Smooth muscle cell of trachea (primary cell): ENCODE results near the gene SMARCAD1. TPM values are rescaled to one million over a fixed set of nuclear protein-coding genes. Genes with fewer than 3 reads are reported as not detected.

Source experiments
- total RNA-seq: library from RNA; depleted of rRNA; stranded (reverse); fragments of >200 nt; gene quantifications from 2 replicates; pipeline ENCODE4 v1.2.1, GENCODE V29; 2014

Gene SMARCAD1, protein sequence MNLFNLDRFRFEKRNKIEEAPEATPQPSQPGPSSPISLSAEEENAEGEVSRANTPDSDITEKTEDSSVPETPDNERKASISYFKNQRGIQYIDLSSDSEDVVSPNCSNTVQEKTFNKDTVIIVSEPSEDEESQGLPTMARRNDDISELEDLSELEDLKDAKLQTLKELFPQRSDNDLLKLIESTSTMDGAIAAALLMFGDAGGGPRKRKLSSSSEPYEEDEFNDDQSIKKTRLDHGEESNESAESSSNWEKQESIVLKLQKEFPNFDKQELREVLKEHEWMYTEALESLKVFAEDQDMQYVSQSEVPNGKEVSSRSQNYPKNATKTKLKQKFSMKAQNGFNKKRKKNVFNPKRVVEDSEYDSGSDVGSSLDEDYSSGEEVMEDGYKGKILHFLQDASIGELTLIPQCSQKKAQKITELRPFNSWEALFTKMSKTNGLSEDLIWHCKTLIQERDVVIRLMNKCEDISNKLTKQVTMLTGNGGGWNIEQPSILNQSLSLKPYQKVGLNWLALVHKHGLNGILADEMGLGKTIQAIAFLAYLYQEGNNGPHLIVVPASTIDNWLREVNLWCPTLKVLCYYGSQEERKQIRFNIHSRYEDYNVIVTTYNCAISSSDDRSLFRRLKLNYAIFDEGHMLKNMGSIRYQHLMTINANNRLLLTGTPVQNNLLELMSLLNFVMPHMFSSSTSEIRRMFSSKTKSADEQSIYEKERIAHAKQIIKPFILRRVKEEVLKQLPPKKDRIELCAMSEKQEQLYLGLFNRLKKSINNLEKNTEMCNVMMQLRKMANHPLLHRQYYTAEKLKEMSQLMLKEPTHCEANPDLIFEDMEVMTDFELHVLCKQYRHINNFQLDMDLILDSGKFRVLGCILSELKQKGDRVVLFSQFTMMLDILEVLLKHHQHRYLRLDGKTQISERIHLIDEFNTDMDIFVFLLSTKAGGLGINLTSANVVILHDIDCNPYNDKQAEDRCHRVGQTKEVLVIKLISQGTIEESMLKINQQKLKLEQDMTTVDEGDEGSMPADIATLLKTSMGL
- 30.9 and 39.3 TPM in 2 replicates for total RNA-seq

DNA sequence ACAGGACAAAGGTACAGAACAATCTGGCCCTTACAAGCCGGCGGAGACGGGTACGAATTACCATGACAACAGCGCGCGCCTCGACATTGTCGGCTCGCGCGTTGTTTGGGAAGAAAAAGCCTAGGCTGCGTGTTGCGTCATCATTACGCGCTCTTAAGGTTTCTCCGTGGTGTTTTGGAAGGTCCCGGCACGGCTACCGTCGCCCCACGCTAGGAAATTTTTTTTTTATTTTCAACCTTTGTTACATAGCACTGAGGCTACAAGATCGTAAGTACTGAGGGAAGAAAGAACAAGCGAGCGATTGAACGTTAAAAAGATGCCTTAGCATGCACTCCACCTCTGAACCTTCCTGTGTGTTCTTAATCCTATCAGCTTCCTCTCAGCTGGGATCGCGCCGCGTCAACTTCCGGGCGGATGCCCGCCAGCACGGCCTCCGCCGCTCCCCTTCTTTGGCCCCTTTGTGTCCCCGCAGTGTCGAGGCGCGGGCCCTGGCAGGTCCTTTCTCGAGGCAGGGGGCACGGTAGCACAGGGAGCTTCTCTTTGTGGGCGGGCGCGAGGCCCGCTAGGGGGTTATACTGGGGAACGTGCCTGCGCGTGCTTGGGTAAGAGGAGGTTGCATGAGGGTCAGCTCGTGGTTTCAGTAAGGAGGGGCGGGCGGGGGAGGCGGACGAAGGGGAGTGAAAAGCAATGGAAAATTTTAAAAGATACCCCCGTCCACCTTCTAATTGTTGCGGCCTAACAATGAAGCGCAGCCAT, at the start of gene SMARCAD1:
SMARCAD1 (plus strand) TSS at position 397 of the 756 bp plus-strand sequence. CDS start 530 bp downstream, outside the sequence.

Other genes starting within 250 kb of the SMARCAD1 start
- not detected in 2 replicates for gene HPGDS, start 135.0 kb downstream of the SMARCAD1 start, total RNA-seq
- 34.7 and 44.5 TPM in 2 replicates for gene PDLIM5, start 244.1 kb downstream of the SMARCAD1 start, total RNA-seq